ENCODE data around the gene FCHSD2. TPM values are rescaled to one million over a fixed set of nuclear protein-coding genes. Genes with fewer than 3 reads are reported as not detected.
A peak's percentile ranks its signal among the peaks of the same experiment; 100 is the strongest.

Gene FCHSD2
- total RNA-seq, 1 donor from 2014 or later, result 69.5 TPM

DNA sequence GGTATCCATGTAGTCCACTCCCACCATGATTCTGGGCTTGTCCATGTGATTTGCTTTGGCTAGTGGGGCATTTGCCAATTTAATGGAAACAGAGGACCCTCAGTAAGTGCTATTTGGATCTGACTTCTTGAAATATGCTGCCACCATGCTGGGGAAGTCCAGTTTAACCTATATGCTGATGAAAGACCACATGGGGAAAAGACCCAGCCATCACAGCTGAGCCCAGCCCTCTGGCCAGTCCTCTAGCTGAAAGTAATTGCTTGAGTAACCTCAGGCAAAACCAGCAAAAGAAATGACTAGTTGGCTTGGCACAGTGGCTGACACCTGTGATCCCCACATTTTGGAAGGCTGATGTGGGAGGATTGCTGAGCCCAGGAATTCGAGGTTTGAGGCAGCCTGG is 266.4 kb downstream of the FCHSD2 start:
- DNase-seq (ENCODE audit: low spot score), result no peak
- peaks cover 2% of the 10 kb centered on the region for H3K9me3 Mint-ChIP-seq (ENCODE audit: low read depth)
- H3K4me1 Mint-ChIP-seq (ENCODE audit: low read depth), result peaks cover 16% of the 10 kb centered on the region
- H3K27me3 Mint-ChIP-seq (ENCODE audit: low read depth), result no peaks in the 10 kb centered on the region
- TF ChIP-seq, protein P1, sequence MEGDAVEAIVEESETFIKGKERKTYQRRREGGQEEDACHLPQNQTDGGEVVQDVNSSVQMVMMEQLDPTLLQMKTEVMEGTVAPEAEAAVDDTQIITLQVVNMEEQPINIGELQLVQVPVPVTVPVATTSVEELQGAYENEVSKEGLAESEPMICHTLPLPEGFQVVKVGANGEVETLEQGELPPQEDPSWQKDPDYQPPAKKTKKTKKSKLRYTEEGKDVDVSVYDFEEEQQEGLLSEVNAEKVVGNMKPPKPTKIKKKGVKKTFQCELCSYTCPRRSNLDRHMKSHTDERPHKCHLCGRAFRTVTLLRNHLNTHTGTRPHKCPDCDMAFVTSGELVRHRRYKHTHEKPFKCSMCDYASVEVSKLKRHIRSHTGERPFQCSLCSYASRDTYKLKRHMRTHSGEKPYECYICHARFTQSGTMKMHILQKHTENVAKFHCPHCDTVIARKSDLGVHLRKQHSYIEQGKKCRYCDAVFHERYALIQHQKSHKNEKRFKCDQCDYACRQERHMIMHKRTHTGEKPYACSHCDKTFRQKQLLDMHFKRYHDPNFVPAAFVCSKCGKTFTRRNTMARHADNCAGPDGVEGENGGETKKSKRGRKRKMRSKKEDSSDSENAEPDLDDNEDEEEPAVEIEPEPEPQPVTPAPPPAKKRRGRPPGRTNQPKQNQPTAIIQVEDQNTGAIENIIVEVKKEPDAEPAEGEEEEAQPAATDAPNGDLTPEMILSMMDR (IDR thresholded peaks at IDR 0.05), result no peak
- peak overlapping the region; percentile 39 for H3K27ac Mint-ChIP-seq (ENCODE audit: unreplicated experiment)
- H3K4me3 Mint-ChIP-seq (ENCODE audit: unreplicated experiment), result no peak overlapping the region
- peaks cover 17% of the 10 kb centered on the region for H3K36me3 Mint-ChIP-seq (ENCODE audit: low read depth)

DNA sequence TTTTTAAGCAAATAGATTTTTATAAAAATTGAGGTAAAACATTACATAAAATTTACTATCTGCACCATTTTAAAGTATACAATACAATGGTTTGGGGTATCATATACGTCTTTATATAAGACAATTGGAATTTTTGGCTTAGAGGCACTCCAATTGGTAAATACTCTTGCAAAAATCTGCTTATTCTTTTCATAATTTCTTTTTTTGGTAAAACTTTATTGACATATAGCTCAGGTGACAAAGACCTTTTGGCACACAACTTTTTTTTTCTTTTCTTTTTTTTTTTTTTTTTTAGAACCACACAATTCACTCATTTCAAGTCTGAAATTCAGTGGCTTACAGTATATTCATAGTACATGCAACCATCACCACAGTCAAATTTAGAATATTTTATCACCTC is 270.1 kb downstream of the FCHSD2 start:
- peaks cover 36% of the 10 kb centered on the region for H3K4me1 Mint-ChIP-seq (ENCODE audit: low read depth)
- no peaks in the 10 kb centered on the region for H3K9me3 Mint-ChIP-seq (ENCODE audit: low read depth)
- H3K36me3 Mint-ChIP-seq (ENCODE audit: low read depth), result peaks cover 9% of the 10 kb centered on the region
- DNase-seq (ENCODE audit: low spot score), result no peak
- H3K27me3 Mint-ChIP-seq (ENCODE audit: low read depth), result no peaks in the 10 kb centered on the region
- no peak overlapping the region for H3K4me3 Mint-ChIP-seq (ENCODE audit: unreplicated experiment)
- TF ChIP-seq, protein P1 (IDR thresholded peaks at IDR 0.05), result no peak
- peak overlapping the region; percentile 32 for H3K27ac Mint-ChIP-seq (ENCODE audit: unreplicated experiment)

DNA sequence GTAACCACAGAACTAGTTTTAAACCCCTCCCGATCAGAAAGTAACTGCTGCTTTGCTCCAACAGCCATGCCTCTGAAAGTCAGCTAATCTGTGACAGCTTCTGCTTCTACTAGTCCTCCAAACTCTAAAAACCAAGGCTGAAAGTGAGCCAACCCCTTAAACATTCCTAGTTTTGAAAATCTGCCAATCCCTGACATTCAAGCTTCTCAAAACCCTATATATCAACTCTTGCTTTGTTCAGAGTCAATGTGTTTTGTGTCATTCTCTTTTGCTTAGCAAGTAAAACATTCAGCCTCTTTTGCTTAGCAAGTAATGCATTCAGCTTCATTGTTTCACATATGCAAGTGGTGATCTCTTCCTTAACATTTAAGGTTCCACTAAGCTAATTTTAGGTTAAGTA is 271.0 kb downstream of the FCHSD2 start:
- no peak for DNase-seq (ENCODE audit: low spot score)
- H3K27me3 Mint-ChIP-seq (ENCODE audit: low read depth), result no peaks in the 10 kb centered on the region
- H3K9me3 Mint-ChIP-seq (ENCODE audit: low read depth), result no peaks in the 10 kb centered on the region
- H3K36me3 Mint-ChIP-seq (ENCODE audit: low read depth), result peaks cover 11% of the 10 kb centered on the region
- peak overlapping the region; percentile 51 for H3K27ac Mint-ChIP-seq (ENCODE audit: unreplicated experiment)
- H3K4me3 Mint-ChIP-seq (ENCODE audit: unreplicated experiment), result no peak overlapping the region
- TF ChIP-seq, protein P1 (IDR thresholded peaks at IDR 0.05), result no peak
- H3K4me1 Mint-ChIP-seq (ENCODE audit: low read depth), result peaks cover 45% of the 10 kb centered on the region

DNA sequence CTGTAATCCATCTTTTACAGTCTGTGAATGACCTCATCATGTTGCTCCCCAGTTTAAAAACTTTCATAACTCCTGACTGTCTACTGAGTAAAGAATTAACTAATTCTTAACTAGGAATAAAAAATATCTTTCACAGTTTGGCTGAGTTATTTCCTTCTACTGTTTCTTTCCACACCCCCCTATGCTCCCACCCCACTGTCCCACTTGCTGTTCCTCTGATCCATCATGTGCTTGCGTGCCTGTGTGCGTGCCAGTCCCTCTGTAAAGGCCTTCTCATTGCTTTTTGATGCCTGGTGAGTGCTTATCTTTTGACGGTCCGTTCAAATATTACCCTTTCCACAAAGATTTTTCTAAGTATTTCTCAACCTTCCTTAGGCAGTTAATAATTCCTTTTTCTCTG is 272.3 kb downstream of the FCHSD2 start:
- Mint-ChIP-seq H3K27me3 (ENCODE audit: low read depth) (no peaks in the 10 kb centered on the region), H3K27ac (ENCODE audit: unreplicated experiment) (peak overlapping the region; percentile 83), H3K36me3 (ENCODE audit: low read depth) (peaks cover 11% of the 10 kb centered on the region), H3K4me1 (ENCODE audit: low read depth) (peaks cover 58% of the 10 kb centered on the region), H3K9me3 (ENCODE audit: low read depth) (no peaks in the 10 kb centered on the region), H3K4me3 (ENCODE audit: unreplicated experiment) (no peak overlapping the region)
- no peak for DNase-seq (ENCODE audit: low spot score)
- TF ChIP-seq, protein P1 (IDR thresholded peaks at IDR 0.05), result no peak

DNA sequence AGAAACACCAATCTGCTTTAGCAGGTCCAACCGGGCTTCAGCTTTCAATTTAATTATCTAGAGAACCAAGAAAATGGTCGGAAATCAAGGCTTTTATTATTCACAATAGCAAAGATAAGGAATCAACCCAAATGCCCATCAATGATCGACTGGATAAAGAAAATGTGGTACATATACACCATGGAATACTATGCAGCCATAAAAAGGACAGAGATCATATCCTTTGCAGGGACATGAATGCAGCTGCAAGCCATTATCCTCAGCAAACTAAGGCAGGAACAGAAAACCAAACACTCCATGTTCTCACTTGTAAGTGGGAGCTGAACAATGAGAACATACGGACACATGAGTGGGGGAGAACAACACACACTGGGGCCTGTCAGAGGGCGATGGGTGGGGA is 274.1 kb downstream of the FCHSD2 start:
- Mint-ChIP-seq H3K27me3 (ENCODE audit: low read depth) (no peaks in the 10 kb centered on the region), H3K36me3 (ENCODE audit: low read depth) (peaks cover 11% of the 10 kb centered on the region), H3K4me1 (ENCODE audit: low read depth) (peaks cover 77% of the 10 kb centered on the region), H3K4me3 (ENCODE audit: unreplicated experiment) (no peak overlapping the region), H3K9me3 (ENCODE audit: low read depth) (no peaks in the 10 kb centered on the region), H3K27ac (ENCODE audit: unreplicated experiment) (no peak overlapping the region)
- TF ChIP-seq, protein P1 (IDR thresholded peaks at IDR 0.05), result no peak
- no peak for DNase-seq (ENCODE audit: low spot score)
